ENCODE measurements around the gene TARBP2. TPM values are rescaled to one million over a fixed set of nuclear protein-coding genes. Genes with fewer than 3 reads are reported as not detected.

TARBP2 gene
- total RNA-seq, 1 experiment from 2014 or later = 20.7 TPM

DNA sequence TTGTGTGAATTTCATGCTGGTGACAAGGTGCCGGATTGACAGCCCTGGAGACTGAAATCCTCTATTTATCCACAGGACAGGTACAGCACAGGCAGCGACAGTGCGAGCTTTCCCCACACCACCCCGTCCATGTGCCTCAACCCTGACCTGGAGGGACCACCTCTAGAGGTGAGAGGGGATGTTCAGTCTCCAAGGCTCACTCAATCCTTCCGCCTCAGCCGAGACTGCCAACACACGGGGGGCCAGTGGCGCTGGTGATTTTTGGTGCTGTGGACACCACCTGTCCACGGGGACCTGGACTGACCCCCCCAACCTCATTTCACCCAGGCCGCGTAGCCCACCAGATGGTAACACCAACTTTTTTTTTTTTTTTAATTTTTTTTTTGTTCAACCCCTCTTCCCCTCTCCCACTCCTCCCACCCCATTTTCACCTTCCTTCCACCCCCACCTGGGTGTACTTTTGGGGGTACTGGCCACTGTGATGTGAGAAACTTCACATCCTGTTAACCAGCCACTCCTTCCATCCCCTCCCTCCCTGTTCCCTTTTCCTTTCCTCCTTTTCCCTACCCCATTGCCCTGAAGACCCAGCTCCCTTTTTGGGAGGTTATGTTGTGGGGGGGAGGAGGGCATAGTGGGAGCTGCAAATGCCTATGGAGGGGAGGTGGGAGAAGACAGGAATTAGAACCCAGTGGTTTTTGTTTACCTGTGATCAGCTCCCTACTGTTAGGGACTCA is 36.2 kb upstream of the TARBP2 start:
- Mint-ChIP-seq H3K27me3 (ENCODE audit: unreplicated experiment) (no peaks in the 10 kb centered on the region), H3K36me3 (ENCODE audit: insufficient read depth, unreplicated experiment) (peaks cover 92% of the 10 kb centered on the region), H3K9me3 (ENCODE audit: low read depth, unreplicated experiment) (no peaks in the 10 kb centered on the region), H3K27ac (ENCODE audit: unreplicated experiment) (no peak overlapping the region), H3K4me1 (ENCODE audit: low read depth, unreplicated experiment) (peaks cover 8% of the 10 kb centered on the region), H3K4me3 (ENCODE audit: low read depth, unreplicated experiment) (no peak overlapping the region)
- no peak for DNase-seq
- CTCF ChIA-PET = interaction anchor here (0.7 kb wide), 1 partner anchor 40 kb away, joined by 11 read pairs; no protein-coding TSS in a partner anchor
- TF ChIP-seq, protein P1, sequence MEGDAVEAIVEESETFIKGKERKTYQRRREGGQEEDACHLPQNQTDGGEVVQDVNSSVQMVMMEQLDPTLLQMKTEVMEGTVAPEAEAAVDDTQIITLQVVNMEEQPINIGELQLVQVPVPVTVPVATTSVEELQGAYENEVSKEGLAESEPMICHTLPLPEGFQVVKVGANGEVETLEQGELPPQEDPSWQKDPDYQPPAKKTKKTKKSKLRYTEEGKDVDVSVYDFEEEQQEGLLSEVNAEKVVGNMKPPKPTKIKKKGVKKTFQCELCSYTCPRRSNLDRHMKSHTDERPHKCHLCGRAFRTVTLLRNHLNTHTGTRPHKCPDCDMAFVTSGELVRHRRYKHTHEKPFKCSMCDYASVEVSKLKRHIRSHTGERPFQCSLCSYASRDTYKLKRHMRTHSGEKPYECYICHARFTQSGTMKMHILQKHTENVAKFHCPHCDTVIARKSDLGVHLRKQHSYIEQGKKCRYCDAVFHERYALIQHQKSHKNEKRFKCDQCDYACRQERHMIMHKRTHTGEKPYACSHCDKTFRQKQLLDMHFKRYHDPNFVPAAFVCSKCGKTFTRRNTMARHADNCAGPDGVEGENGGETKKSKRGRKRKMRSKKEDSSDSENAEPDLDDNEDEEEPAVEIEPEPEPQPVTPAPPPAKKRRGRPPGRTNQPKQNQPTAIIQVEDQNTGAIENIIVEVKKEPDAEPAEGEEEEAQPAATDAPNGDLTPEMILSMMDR (IDR thresholded peaks at IDR 0.05; ENCODE audit: unreplicated experiment) = no peak
- intact Hi-C loops (cut with micrococcal nuclease; ENCODE audit: unreplicated experiment) = no loop called here
- no TSS peak for BruUV-seq (replicated peaks)

DNA sequence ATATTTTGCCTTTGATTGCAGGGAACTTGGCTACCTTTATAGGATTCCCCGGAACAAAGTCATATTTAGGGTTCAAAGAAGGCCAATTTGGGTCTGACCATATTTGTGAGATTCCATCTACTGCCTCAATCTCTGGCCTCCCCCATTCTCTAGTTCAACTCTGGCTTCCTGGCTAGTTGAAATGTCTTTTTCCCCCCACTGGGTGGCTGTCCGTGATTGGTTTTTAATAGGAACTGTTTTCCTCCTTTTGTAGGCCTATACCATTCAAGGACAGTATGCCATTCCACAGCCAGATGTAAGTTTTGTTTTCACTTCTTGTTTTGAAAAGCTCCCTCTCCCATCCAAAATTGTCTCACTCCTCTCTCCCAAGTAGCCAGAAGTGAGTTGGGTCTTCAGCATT is 35.4 kb upstream of the TARBP2 start:
- Mint-ChIP-seq H3K27me3 (ENCODE audit: unreplicated experiment) (no peaks in the 10 kb centered on the region), H3K4me3 (ENCODE audit: low read depth, unreplicated experiment) (no peak overlapping the region), H3K9me3 (ENCODE audit: low read depth, unreplicated experiment) (no peaks in the 10 kb centered on the region), H3K36me3 (ENCODE audit: insufficient read depth, unreplicated experiment) (peaks cover 91% of the 10 kb centered on the region), H3K27ac (ENCODE audit: unreplicated experiment) (no peak overlapping the region), H3K4me1 (ENCODE audit: low read depth, unreplicated experiment) (peaks cover 3% of the 10 kb centered on the region)
- no peak for DNase-seq
- TF ChIP-seq, protein P1 (IDR thresholded peaks at IDR 0.05; ENCODE audit: unreplicated experiment) = no peak
- CTCF ChIA-PET = no interaction called here
- intact Hi-C loops (cut with micrococcal nuclease; ENCODE audit: unreplicated experiment) = no loop called here
- BruUV-seq (replicated peaks) = no TSS peak

DNA sequence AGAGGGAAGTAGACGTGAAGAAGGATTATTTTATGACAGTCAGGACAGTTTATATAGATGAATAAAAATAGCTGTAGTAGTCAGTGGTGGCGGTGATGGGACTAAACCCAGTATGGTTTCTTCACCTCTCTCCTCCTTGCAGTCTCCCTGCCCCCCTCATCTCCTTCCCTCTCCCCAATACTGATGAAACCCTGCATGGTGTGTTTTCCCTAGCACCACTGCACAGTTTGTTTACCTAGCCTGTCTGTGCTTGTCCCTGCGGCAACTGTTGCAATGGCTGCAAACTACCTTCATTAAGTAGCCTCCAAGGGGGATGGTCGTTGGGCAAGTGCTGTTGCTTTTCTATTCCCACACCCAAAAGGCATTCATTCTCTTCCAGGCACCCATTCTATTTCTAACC is 34.4 kb upstream of the TARBP2 start:
- Mint-ChIP-seq H3K4me1 (ENCODE audit: low read depth, unreplicated experiment) (no peaks in the 10 kb centered on the region), H3K4me3 (ENCODE audit: low read depth, unreplicated experiment) (no peak overlapping the region), H3K36me3 (ENCODE audit: insufficient read depth, unreplicated experiment) (peaks cover 90% of the 10 kb centered on the region), H3K9me3 (ENCODE audit: low read depth, unreplicated experiment) (no peaks in the 10 kb centered on the region), H3K27ac (ENCODE audit: unreplicated experiment) (no peak overlapping the region), H3K27me3 (ENCODE audit: unreplicated experiment) (no peaks in the 10 kb centered on the region)
- BruUV-seq (replicated peaks) = no TSS peak
- CTCF ChIA-PET = no interaction called here
- TF ChIP-seq, protein P1 (IDR thresholded peaks at IDR 0.05; ENCODE audit: unreplicated experiment) = no peak
- DNase-seq = no peak
- intact Hi-C loops (cut with micrococcal nuclease; ENCODE audit: unreplicated experiment) = no loop called here

DNA sequence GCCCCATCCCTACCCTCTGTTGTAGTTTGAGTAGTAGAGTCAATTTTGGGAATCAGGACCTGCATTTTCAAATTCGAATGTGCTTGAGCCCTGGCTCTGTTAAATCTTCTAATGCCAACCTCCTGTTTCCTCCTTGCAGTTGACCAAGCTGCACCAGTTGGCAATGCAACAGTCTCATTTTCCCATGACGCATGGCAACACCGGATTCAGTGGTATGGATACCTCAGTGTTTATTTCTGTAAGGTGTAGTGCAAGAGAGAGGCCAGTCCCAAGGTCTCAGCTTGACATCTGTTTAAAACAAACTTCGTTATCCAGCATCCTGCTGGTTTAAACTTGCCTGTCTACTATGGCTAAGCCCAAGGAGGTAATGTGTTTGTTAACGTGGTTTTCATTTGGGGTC is 34.0 kb upstream of the TARBP2 start:
- no peak overlapping the region for H3K27ac Mint-ChIP-seq (ENCODE audit: unreplicated experiment)
- DNase-seq = no peak
- no peaks in the 10 kb centered on the region for H3K9me3 Mint-ChIP-seq (ENCODE audit: low read depth, unreplicated experiment)
- no peaks in the 10 kb centered on the region for H3K4me1 Mint-ChIP-seq (ENCODE audit: low read depth, unreplicated experiment)
- CTCF ChIA-PET = no interaction called here
- no peak overlapping the region for H3K4me3 Mint-ChIP-seq (ENCODE audit: low read depth, unreplicated experiment)
- H3K36me3 Mint-ChIP-seq (ENCODE audit: insufficient read depth, unreplicated experiment) = peaks cover 94% of the 10 kb centered on the region
- TF ChIP-seq, protein P1 (IDR thresholded peaks at IDR 0.05; ENCODE audit: unreplicated experiment) = no peak
- intact Hi-C loops (cut with micrococcal nuclease; ENCODE audit: unreplicated experiment) = no loop called here
- no TSS peak for BruUV-seq (replicated peaks)
- H3K27me3 Mint-ChIP-seq (ENCODE audit: unreplicated experiment) = no peaks in the 10 kb centered on the region
